Panc1 (cell line): ENCODE results near the gene LRMDA. TPM values are rescaled to one million over a fixed set of nuclear protein-coding genes. Genes with fewer than 3 reads are reported as not detected.

Experiments used
- ATAC-seq: fragments of 200-7000 bp; cut with Tn5 transposase; 2 replicates; pipeline ENCODE4 v1.9.1; 2020; ENCODE audit warnings: mild to moderate bottlenecking, moderate library complexity
- BruUV-seq: library from RNA; stranded (reverse); fragments of 400-500 nt; replicated peaks from 2 replicates; lab custom pipeline; 2021; lab: Mats Ljungman, UMichigan
- CTCF ChIA-PET: fragments of 300-600 bp; sonication (Branson Sonifier 250); formaldehyde crosslinking; loops from one replicate; lab custom pipeline; 2022; ENCODE audit warnings: antibody characterized with exemption; lab: Charles Lee
- POLR2A ChIA-PET: fragments of 300-600 bp; sonication (Branson Sonifier 250); formaldehyde crosslinking; loops from one replicate; lab custom pipeline; 2022; ENCODE audit warnings: antibody characterized with exemption; lab: Charles Lee
- DNase-seq: peaks from one replicate; pipeline ENCODE4 v3.0.0-alpha.2; 2010; ENCODE audit warnings: low read depth, low spot score
- H3K27ac ChIP-seq: 2 replicates; pipeline ENCODE4 v1.5.1; 2011; ENCODE audit warnings: mild to moderate bottlenecking, low read length, inconsistent platforms
- H3K27me3 ChIP-seq: fragments of 200-500 bp; sonication (Bioruptor generic); 2 replicates; pipeline ENCODE4 v1.6.0; 2014; ENCODE audit warnings: low read length, inconsistent platforms; ENCODE audit not compliant: control insufficient read depth, insufficient read depth
- H3K36me3 ChIP-seq: fragments of 200-500 bp; sonication (Bioruptor generic); 2 replicates; pipeline ENCODE4 v1.5.1; 2014; ENCODE audit warnings: inconsistent platforms, mild to moderate bottlenecking, low read length, moderate library complexity; ENCODE audit not compliant: control insufficient read depth, insufficient read depth
- H3K4me1 ChIP-seq: 2 replicates; pipeline ENCODE4 v1.5.1; 2011; ENCODE audit warnings: inconsistent platforms, mild to moderate bottlenecking, low read length, moderate library complexity; ENCODE audit not compliant: control insufficient read depth, insufficient read depth
- H3K4me3 ChIP-seq, 2 experiments: 2 replicates each; pipeline ENCODE4 v1.5.1; 2011 to 2012; ENCODE audit warnings: low read depth in 2 of 2, low read length in 2 of 2, mild to moderate bottlenecking in 2 of 2, inconsistent platforms in 1 of 2, moderate library complexity in 1 of 2
- H3K9me3 ChIP-seq: fragments of 200-500 bp; sonication (Bioruptor generic); 2 replicates; pipeline ENCODE4 v1.5.1; 2014; ENCODE audit warnings: low read depth, mild to moderate bottlenecking, inconsistent platforms, low read length, moderate library complexity; ENCODE audit not compliant: control insufficient read depth, insufficient read depth
- CTCF ChIP-seq: fragments of 450-650 bp; IDR thresholded peaks from 2 replicates; pipeline ENCODE4 v1.5.1; 2017; ENCODE audit warnings: mild to moderate bottlenecking
- POLR2AphosphoS5 ChIP-seq: IDR thresholded peaks from 2 replicates; pipeline ENCODE4 v1.6.1; 2012; ENCODE audit warnings: mild to moderate bottlenecking, low read depth, low read length, moderate library complexity
- REST ChIP-seq, 2 experiments: IDR thresholded peaks; 2 replicates each; pipeline ENCODE4 v1.6.1; 2011 to 2012; ENCODE audit warnings: low read depth in 2 of 2, control low read depth in 1 of 2, low read length in 1 of 2, mild to moderate bottlenecking in 1 of 2, moderate library complexity in 1 of 2; ENCODE audit not compliant: insufficient read depth in 1 of 2
- SIN3A ChIP-seq: IDR thresholded peaks from 2 replicates; pipeline ENCODE4 v1.6.1; 2012; ENCODE audit warnings: low read depth, mild to moderate bottlenecking, low read length, moderate library complexity, borderline replicate concordance; ENCODE audit not compliant: insufficient read depth
- TCF7L2 ChIP-seq: IDR thresholded peaks from 2 replicates; pipeline ENCODE4 v1.6.1; 2011; ENCODE audit warnings: mild to moderate bottlenecking, low read depth, low read length, inconsistent platforms
- in situ Hi-C: cut with HindIII; loops from 2 replicates; pipeline ENCODE4 v1.10.0; 2016; ENCODE audit warnings: low sequenced_read_pairs, low pct_unique_long_range_greater_than_20kb
- intact Hi-C: fragments of 100-400 bp; cut with micrococcal nuclease; formaldehyde crosslinking; loops from one replicate; pipeline ENCODE4 v1.10.0; 2022; ENCODE audit not compliant: unreplicated experiment
- total RNA-seq: library from RNA; stranded (reverse); gene quantifications from one replicate; pipeline ENCODE4 v1.2.1, GENCODE V29; 2021; ENCODE audit not compliant: unreplicated experiment

LRMDA gene
- total RNA-seq, 1 experiment from 2014 or later = 1.2 TPM

GRCh38 chr10:75623310-75624093 lies 192.1 kb downstream of the LRMDA start:
- ChIA-PET CTCF (no interaction called here), POLR2A (no interaction called here)
- TF ChIP-seq CTCF = no peak
- TF ChIP-seq SIN3A = no peak
- no peak for TF ChIP-seq POLR2AphosphoS5
- no peak for TF ChIP-seq TCF7L2
- no peak for TF ChIP-seq REST (IDR thresholded peaks at IDR 0.05; ENCODE audit: insufficient read depth in 1 of 2, low read depth in 2 of 2, low read length in 1 of 2)
- DNase-seq (no peak), ATAC-seq (no peak)
- H3K27me3 ChIP-seq = peaks cover 14% of the 10 kb centered on the region; the same call in 1 of the 2 replicates
- in situ Hi-C loops (no loop called here), intact Hi-C loops (no loop called here)
- H3K4me3 ChIP-seq = no peak overlapping the region
- no TSS peak for BruUV-seq
- no peaks in the 10 kb centered on the region for H3K9me3 ChIP-seq
- H3K27ac ChIP-seq = no peak overlapping the region
- no peaks in the 10 kb centered on the region for H3K4me1 ChIP-seq
- no peaks in the 10 kb centered on the region for H3K36me3 ChIP-seq

DNA sequence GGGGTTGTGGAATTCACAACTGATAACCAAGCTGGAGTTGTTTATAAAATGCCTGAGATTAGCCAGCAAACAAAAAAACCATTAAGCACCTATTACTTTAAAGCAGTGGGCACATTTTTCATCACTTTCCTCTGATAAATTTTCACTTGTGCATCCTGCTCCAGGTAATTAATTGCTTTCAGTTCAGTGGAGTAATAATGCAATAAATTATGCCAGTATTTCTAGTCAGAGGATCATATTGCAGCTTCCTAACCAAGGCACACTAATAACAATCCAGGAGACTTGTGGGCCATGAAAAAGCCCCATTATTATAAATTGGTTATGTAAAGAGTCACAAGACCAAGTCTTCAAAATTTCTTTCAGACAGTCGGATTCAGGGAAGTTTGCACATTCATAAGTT lies 193.2 kb downstream of the LRMDA start:
- H3K27ac ChIP-seq = no peak overlapping the region
- no peak overlapping the region for H3K4me3 ChIP-seq
- no peak for ATAC-seq
- TF ChIP-seq REST (IDR thresholded peaks at IDR 0.05; ENCODE audit: insufficient read depth in 1 of 2, low read depth in 2 of 2, low read length in 1 of 2) = no peak
- TF ChIP-seq CTCF = no peak
- TF ChIP-seq TCF7L2 = no peak
- TF ChIP-seq SIN3A = no peak
- no peak for TF ChIP-seq POLR2AphosphoS5
- intact Hi-C loops (no loop called here), in situ Hi-C loops (no loop called here)
- H3K9me3 ChIP-seq = no peaks in the 10 kb centered on the region
- no peaks in the 10 kb centered on the region for H3K4me1 ChIP-seq
- CTCF ChIA-PET = no interaction called here
- H3K27me3 ChIP-seq = peaks cover 14% of the 10 kb centered on the region; the same call in 1 of the 2 replicates
- BruUV-seq = no TSS peak
- POLR2A ChIA-PET = no interaction called here
- DNase-seq = no peak
- H3K36me3 ChIP-seq = no peaks in the 10 kb centered on the region
